Measurements from ENCODE around the gene ARHGAP6.

DNA sequence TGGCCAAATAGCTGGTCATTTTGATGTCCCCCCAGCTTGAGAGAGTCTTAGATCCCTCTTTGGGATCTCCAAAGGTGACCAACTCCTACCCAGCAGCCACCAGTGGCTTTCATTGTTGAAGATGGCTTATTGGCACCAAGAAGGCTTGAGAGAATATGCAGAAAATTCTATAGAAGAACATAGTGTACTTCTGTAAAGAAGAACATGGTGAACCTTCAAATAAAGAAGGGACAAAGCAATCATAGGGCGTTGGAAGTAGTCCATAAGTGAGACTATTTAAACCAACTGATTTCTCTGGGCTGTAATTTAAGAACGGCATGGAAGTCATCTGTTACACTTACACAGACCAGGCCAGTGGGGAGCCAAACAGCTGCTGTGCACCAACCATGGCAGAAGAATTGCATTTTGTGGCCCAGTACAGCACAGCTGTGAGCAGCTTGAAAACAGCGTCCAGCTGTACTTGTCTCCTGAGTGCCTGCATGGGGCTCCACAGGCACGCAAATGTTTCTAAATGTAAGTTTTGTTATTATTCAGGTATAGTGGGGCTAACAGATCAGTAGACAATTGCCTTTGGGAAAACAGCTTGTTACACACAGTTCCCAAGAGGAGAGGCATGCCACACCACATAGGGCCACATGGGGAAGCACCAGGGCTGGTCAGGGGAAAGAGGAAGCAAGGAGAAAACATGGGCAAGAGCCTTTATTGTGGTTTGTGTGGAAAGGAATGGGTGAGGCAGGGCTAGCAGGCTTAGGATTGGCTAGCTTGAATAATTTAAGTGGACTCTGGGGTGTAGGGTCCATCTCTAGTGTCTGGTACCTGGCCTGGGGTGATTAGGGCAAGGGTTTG, 125.0 kb downstream of the ARHGAP6 start:
- TF ChIP-seq, protein P1, sequence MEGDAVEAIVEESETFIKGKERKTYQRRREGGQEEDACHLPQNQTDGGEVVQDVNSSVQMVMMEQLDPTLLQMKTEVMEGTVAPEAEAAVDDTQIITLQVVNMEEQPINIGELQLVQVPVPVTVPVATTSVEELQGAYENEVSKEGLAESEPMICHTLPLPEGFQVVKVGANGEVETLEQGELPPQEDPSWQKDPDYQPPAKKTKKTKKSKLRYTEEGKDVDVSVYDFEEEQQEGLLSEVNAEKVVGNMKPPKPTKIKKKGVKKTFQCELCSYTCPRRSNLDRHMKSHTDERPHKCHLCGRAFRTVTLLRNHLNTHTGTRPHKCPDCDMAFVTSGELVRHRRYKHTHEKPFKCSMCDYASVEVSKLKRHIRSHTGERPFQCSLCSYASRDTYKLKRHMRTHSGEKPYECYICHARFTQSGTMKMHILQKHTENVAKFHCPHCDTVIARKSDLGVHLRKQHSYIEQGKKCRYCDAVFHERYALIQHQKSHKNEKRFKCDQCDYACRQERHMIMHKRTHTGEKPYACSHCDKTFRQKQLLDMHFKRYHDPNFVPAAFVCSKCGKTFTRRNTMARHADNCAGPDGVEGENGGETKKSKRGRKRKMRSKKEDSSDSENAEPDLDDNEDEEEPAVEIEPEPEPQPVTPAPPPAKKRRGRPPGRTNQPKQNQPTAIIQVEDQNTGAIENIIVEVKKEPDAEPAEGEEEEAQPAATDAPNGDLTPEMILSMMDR (IDR thresholded peaks at IDR 0.05; ENCODE audit: low read depth, low read length), result no peak
- TF ChIP-seq POLR2A (IDR thresholded peaks at IDR 0.05; ENCODE audit: extremely low read depth, insufficient read length), result no peak
- TF ChIP-seq, protein P2, sequence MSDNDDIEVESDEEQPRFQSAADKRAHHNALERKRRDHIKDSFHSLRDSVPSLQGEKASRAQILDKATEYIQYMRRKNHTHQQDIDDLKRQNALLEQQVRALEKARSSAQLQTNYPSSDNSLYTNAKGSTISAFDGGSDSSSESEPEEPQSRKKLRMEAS (IDR thresholded peaks at IDR 0.05; ENCODE audit: low read depth, low read length), result no peak
